ENCODE results near the gene PTPRD. TPM values are rescaled to one million over a fixed set of nuclear protein-coding genes. Genes with fewer than 3 reads are reported as not detected.
"Not testable (repeated sequence)": the region's sequence is repeated elsewhere in the genome, so short reads cannot be mapped to it uniquely, and the experiment has no call there.

The PTPRD gene
- total RNA-seq, 1 donor from 2014 or later = 75.7 TPM

DNA sequence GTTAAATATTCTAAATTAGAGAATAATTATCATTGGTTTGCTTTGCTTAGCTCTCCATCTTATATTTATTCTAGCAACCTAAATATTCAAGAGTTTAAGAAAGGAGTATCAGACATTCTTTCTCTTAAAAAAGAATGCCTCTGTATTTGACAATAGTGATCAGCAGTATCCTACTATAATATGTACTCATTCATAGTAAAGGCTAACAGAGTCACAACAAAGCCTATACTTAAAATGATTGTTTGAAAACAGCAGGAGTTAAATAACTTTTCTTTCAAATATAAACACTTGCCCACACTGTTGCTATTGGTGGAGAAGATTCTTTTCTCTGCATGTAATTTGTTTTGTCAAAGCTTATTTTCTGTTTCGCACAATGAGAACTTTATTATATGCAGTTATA is 178.4 kb downstream of the PTPRD start:
- H3K4me1 ChIP-seq (ENCODE audit: control insufficient read depth in 3 of 3, insufficient read depth in 3 of 3, low read length in 3 of 3) = no peaks in the 10 kb centered on the region
- no peak overlapping the region for H3K4me3 ChIP-seq (ENCODE audit: low read length in 3 of 3)
- no peaks in the 10 kb centered on the region for H3K27me3 ChIP-seq (ENCODE audit: control insufficient read depth in 3 of 3, insufficient read depth in 3 of 3, low read length in 3 of 3)
- H3K27ac ChIP-seq (ENCODE audit: low read depth, low read length) = no peak overlapping the region
- H3K9ac ChIP-seq (ENCODE audit: low read depth in 1 of 3, low read length in 3 of 3) = no peak overlapping the region
- no peaks in the 10 kb centered on the region for H3K9me3 ChIP-seq (ENCODE audit: control insufficient read depth in 3 of 3, low read length in 3 of 3)
- no peaks in the 10 kb centered on the region for H3K36me3 ChIP-seq (ENCODE audit: control insufficient read depth in 3 of 3, insufficient read depth in 3 of 3, low read length in 3 of 3)

DNA sequence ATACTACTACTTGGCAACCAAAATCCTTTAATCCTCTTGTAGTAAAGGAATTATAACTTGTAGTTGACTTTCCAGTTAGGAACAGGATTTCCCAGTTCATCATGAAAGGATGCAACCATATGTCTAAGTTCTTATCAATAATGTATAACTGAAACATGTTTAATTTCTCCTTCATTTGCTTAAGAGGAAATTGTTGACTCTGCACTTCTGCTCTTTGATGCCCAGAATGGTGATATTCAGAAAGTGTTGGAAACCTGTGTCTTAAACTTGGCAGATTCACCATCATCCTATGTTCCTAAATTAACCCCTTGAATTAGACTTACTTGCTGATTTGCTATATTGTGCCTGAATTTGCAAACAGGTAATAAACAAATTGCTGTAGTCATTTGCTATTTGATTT is 201.5 kb downstream of the PTPRD start:
- no peak overlapping the region for H3K9ac ChIP-seq (ENCODE audit: low read depth in 1 of 3, low read length in 3 of 3)
- no peak overlapping the region for H3K27ac ChIP-seq (ENCODE audit: low read depth, low read length)
- no peak overlapping the region for H3K4me3 ChIP-seq (ENCODE audit: low read length in 3 of 3)
- H3K4me1 ChIP-seq (ENCODE audit: control insufficient read depth in 3 of 3, insufficient read depth in 3 of 3, low read length in 3 of 3) = no peaks in the 10 kb centered on the region
- no peaks in the 10 kb centered on the region for H3K36me3 ChIP-seq (ENCODE audit: control insufficient read depth in 3 of 3, insufficient read depth in 3 of 3, low read length in 3 of 3)
- H3K27me3 ChIP-seq (ENCODE audit: control insufficient read depth in 3 of 3, insufficient read depth in 3 of 3, low read length in 3 of 3) = no peaks in the 10 kb centered on the region
- no peaks in the 10 kb centered on the region for H3K9me3 ChIP-seq (ENCODE audit: control insufficient read depth in 3 of 3, low read length in 3 of 3)

DNA sequence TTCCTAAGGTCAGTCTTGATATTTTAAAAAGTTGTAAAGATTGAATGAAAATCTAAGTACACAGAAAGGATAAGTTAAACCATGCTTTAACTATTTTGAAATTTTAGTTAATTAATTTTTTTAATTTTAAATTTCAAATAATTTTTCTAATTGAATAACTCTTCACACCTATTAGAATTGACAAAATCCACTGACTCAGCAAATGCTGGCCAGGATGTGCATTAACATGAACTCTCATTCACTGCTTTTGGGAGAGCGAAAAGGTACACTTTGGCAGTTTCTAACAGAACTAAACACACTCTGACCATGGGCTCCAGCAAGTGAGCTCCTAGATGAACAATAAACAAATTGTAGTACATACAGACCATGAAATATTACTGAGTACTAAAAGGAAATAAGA is 209.5 kb downstream of the PTPRD start:
- Histone ChIP-seq H3K9ac (ENCODE audit: low read depth in 1 of 3, low read length in 3 of 3) (no peak overlapping the region), H3K9me3 (ENCODE audit: control insufficient read depth in 3 of 3, low read length in 3 of 3) (no peaks in the 10 kb centered on the region), H3K4me3 (ENCODE audit: low read length in 3 of 3) (no peak overlapping the region), H3K27ac (ENCODE audit: low read depth, low read length) (no peak overlapping the region), H3K27me3 (ENCODE audit: control insufficient read depth in 3 of 3, insufficient read depth in 3 of 3, low read length in 3 of 3) (no peaks in the 10 kb centered on the region), H3K36me3 (ENCODE audit: control insufficient read depth in 3 of 3, insufficient read depth in 3 of 3, low read length in 3 of 3) (no peaks in the 10 kb centered on the region), H3K4me1 (ENCODE audit: control insufficient read depth in 3 of 3, insufficient read depth in 3 of 3, low read length in 3 of 3) (no peaks in the 10 kb centered on the region)

DNA sequence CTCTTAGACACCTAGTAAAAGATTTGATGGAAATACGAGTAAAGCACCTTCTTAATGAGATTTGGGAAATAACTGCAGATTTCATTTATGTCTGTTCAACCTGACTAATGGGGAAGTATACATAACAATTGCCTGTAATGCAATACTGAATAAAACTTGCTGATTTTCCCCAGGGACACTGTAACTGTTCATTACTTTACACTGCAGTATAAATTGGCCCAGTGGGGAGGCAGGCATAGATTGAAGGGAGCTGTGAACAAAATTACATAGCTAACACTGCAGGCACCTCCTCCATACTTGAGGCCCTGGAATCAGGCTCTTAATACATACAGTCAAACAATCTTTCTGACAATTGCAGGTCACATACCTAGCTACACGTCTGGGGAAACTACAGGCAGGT is 216.2 kb downstream of the PTPRD start:
- Histone ChIP-seq H3K27ac (ENCODE audit: low read depth, low read length) (no peak overlapping the region), H3K4me1 (ENCODE audit: control insufficient read depth in 3 of 3, insufficient read depth in 3 of 3, low read length in 3 of 3) (no peaks in the 10 kb centered on the region), H3K27me3 (ENCODE audit: control insufficient read depth in 3 of 3, insufficient read depth in 3 of 3, low read length in 3 of 3) (no peaks in the 10 kb centered on the region), H3K4me3 (ENCODE audit: low read length in 3 of 3) (no peak overlapping the region), H3K9ac (ENCODE audit: low read depth in 1 of 3, low read length in 3 of 3) (no peak overlapping the region), H3K36me3 (ENCODE audit: control insufficient read depth in 3 of 3, insufficient read depth in 3 of 3, low read length in 3 of 3) (no peaks in the 10 kb centered on the region), H3K9me3 (ENCODE audit: control insufficient read depth in 3 of 3, low read length in 3 of 3) (no peaks in the 10 kb centered on the region)

DNA sequence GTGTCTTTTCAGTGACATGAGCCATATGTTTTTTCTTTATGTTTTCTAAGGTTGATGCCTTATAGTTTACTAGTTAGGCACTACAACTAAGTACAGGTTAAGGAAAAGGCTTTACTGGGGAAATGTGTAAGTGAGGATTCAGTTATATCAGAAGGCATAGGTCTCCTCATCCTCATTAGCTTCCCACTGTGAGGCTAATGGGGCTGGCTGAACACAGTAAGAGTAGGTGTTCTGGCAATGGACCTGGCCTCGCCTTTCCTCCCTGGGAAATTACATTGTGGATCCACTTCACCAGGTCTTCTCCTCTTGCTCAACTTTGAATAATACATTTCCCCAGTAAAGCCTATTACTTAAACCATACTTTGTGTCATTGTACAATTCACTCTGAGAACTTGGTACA is 225.5 kb downstream of the PTPRD start:
- no peaks in the 10 kb centered on the region for H3K4me1 ChIP-seq (ENCODE audit: control insufficient read depth in 3 of 3, insufficient read depth in 3 of 3, low read length in 3 of 3)

DNA sequence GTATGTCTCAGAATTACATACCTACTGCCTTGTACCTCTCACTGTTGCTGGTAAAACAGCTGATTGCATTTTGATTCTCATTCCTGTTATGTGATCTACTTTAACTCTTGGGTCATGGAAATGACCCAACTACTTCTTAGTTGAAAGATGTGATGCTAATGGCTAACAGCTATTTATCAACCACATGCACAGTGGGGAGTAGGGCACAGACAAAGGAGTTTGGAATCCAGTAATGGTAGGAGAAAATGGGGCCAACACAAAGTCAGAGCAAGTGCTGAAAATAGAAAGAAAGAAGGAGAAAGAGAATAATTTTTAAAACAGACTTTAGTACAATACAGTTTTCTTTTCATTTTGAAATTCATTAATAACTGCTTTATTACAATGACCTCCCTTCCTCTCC is 241.0 kb downstream of the PTPRD start:
- no peak overlapping the region for H3K27ac ChIP-seq (ENCODE audit: low read depth, low read length)
- no peaks in the 10 kb centered on the region for H3K9me3 ChIP-seq (ENCODE audit: control insufficient read depth in 3 of 3, low read length in 3 of 3)
- H3K4me1 ChIP-seq (ENCODE audit: control insufficient read depth in 3 of 3, insufficient read depth in 3 of 3, low read length in 3 of 3) = no peaks in the 10 kb centered on the region
- no peaks in the 10 kb centered on the region for H3K36me3 ChIP-seq (ENCODE audit: control insufficient read depth in 3 of 3, insufficient read depth in 3 of 3, low read length in 3 of 3)
- H3K4me3 ChIP-seq (ENCODE audit: low read length in 3 of 3) = no peak overlapping the region
- H3K9ac ChIP-seq (ENCODE audit: low read depth in 1 of 3, low read length in 3 of 3) = no peak overlapping the region
- H3K27me3 ChIP-seq (ENCODE audit: control insufficient read depth in 3 of 3, insufficient read depth in 3 of 3, low read length in 3 of 3) = no peaks in the 10 kb centered on the region

More for the DNA sequence above, 225.5 kb downstream of the PTPRD start:
- Histone ChIP-seq H3K9me3 (ENCODE audit: control insufficient read depth in 3 of 3, low read length in 3 of 3) (no peaks in the 10 kb centered on the region), H3K27ac (ENCODE audit: low read depth, low read length) (no peak overlapping the region), H3K27me3 (ENCODE audit: control insufficient read depth in 3 of 3, insufficient read depth in 3 of 3, low read length in 3 of 3) (no peaks in the 10 kb centered on the region), H3K9ac (ENCODE audit: low read depth in 1 of 3, low read length in 3 of 3) (no peak overlapping the region), H3K4me3 (ENCODE audit: low read length in 3 of 3) (no peak overlapping the region), H3K36me3 (ENCODE audit: control insufficient read depth in 3 of 3, insufficient read depth in 3 of 3, low read length in 3 of 3) (no peaks in the 10 kb centered on the region)

DNA sequence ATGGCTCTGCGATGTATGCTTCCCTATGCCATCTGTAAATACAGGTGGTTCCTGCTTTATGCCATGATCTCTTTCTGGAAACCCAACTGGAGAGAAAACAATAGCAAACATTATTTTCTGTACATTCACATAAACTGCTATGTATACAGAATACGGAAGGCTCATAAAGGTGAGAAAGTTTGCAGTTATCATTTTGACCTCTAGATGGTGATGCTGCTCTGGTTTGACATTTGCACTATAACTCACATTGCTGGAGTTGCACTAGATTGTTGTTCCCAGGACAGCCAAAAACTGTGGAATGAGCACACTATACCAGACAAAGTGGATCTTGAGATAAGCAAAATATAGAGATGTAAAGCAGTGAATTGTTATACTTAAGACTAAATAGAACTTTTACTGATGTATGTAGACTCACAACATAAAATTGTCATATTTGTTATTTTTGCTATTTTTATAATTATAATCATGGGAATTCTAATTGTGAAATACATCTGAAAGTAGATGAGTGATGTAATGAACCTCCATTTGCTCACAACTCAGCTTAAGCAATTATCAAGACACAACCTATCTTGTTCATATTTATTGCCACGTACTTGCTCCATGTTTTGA is 246.5 kb downstream of the PTPRD start:
- H3K36me3 ChIP-seq (ENCODE audit: control insufficient read depth in 3 of 3, insufficient read depth in 3 of 3, low read length in 3 of 3) = no peaks in the 10 kb centered on the region
- H3K4me1 ChIP-seq (ENCODE audit: control insufficient read depth in 3 of 3, insufficient read depth in 3 of 3, low read length in 3 of 3) = no peaks in the 10 kb centered on the region
- H3K9ac ChIP-seq (ENCODE audit: low read depth in 1 of 3, low read length in 3 of 3) = no peak overlapping the region
- H3K4me3 ChIP-seq (ENCODE audit: low read length in 3 of 3) = no peak overlapping the region
- H3K9me3 ChIP-seq (ENCODE audit: control insufficient read depth in 3 of 3, low read length in 3 of 3) = no peaks in the 10 kb centered on the region
- no peak overlapping the region for H3K27ac ChIP-seq (ENCODE audit: low read depth, low read length)
- H3K27me3 ChIP-seq (ENCODE audit: control insufficient read depth in 3 of 3, insufficient read depth in 3 of 3, low read length in 3 of 3) = no peaks in the 10 kb centered on the region

DNA sequence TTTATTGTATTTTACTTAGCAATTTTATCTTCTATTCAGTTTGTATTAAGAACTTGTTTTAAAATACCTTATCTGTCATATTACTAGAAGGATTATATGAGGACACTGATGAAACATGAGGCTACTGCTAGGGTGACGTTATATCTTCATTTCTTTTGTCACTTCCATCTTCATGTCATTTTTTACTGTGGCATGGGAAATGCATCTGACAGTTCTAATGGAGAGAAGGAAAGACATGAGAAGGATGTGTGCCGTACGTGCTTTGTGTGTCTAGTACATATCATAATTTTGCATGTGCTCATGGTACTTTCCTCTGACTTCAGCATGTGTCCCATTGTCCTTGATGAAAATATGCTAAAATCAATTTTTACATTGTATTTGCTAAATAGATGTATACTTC is 258.2 kb downstream of the PTPRD start:
- Histone ChIP-seq H3K9me3 (ENCODE audit: control insufficient read depth in 3 of 3, low read length in 3 of 3) (no peaks in the 10 kb centered on the region), H3K4me3 (ENCODE audit: low read length in 3 of 3) (no peak overlapping the region), H3K27ac (ENCODE audit: low read depth, low read length) (no peak overlapping the region), H3K36me3 (ENCODE audit: control insufficient read depth in 3 of 3, insufficient read depth in 3 of 3, low read length in 3 of 3) (no peaks in the 10 kb centered on the region), H3K4me1 (ENCODE audit: control insufficient read depth in 3 of 3, insufficient read depth in 3 of 3, low read length in 3 of 3) (no peaks in the 10 kb centered on the region), H3K27me3 (ENCODE audit: control insufficient read depth in 3 of 3, insufficient read depth in 3 of 3, low read length in 3 of 3) (no peaks in the 10 kb centered on the region), H3K9ac (ENCODE audit: low read depth in 1 of 3, low read length in 3 of 3) (no peak overlapping the region)

DNA sequence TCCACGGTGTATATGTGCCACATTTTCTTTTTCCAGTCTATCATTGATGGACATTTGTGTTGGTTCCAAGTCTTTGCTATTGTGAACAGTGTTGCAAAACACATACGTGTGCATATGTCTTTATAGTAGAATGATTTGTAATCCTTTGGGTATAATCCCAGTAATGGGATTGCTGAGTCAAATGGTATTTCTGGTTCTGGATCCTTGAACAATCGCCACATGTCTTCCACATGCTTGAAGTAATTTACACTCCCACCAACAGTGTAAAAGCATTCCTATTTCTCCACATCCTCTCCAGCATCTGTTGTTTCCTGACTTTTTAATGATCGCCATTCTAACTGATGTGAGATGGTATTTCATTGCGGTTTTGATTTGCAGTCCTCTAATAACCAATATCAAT is 267.2 kb downstream of the PTPRD start:
- H3K4me3 ChIP-seq (ENCODE audit: low read length in 3 of 3); H3K9ac ChIP-seq (ENCODE audit: low read depth in 1 of 3, low read length in 3 of 3); H3K27me3 ChIP-seq (ENCODE audit: control insufficient read depth in 3 of 3, insufficient read depth in 3 of 3, low read length in 3 of 3); H3K4me1 ChIP-seq (ENCODE audit: control insufficient read depth in 3 of 3, insufficient read depth in 3 of 3, low read length in 3 of 3); H3K36me3 ChIP-seq (ENCODE audit: control insufficient read depth in 3 of 3, insufficient read depth in 3 of 3, low read length in 3 of 3); H3K27ac ChIP-seq (ENCODE audit: low read depth, low read length); H3K9me3 ChIP-seq (ENCODE audit: control insufficient read depth in 3 of 3, low read length in 3 of 3): not testable (repeated sequence)

DNA sequence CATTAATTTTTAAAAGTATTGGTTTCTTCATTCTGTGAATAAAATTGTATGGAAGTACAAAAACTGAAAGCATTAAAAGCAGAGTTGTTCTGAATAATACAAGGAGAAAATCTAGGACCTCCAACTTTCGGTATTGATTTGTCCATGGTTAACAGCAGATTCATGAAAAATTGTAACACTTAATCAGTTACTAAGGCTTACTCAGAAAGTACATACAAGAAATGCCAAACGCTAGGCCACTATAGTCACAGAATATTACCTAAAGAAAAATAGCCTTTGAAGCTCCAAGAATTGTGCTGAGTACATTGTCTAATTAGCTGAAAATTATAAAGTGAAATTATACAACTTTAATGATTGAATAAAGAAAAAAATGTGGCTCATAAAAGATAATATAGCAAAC is 271.7 kb downstream of the PTPRD start:
- H3K27ac ChIP-seq (ENCODE audit: low read depth, low read length) = no peak overlapping the region
- no peak overlapping the region for H3K4me3 ChIP-seq (ENCODE audit: low read length in 3 of 3)
- H3K9me3 ChIP-seq (ENCODE audit: control insufficient read depth in 3 of 3, low read length in 3 of 3) = no peaks in the 10 kb centered on the region
- H3K36me3 ChIP-seq (ENCODE audit: control insufficient read depth in 3 of 3, insufficient read depth in 3 of 3, low read length in 3 of 3) = no peaks in the 10 kb centered on the region
- no peaks in the 10 kb centered on the region for H3K4me1 ChIP-seq (ENCODE audit: control insufficient read depth in 3 of 3, insufficient read depth in 3 of 3, low read length in 3 of 3)
- no peaks in the 10 kb centered on the region for H3K27me3 ChIP-seq (ENCODE audit: control insufficient read depth in 3 of 3, insufficient read depth in 3 of 3, low read length in 3 of 3)
- no peak overlapping the region for H3K9ac ChIP-seq (ENCODE audit: low read depth in 1 of 3, low read length in 3 of 3)

DNA sequence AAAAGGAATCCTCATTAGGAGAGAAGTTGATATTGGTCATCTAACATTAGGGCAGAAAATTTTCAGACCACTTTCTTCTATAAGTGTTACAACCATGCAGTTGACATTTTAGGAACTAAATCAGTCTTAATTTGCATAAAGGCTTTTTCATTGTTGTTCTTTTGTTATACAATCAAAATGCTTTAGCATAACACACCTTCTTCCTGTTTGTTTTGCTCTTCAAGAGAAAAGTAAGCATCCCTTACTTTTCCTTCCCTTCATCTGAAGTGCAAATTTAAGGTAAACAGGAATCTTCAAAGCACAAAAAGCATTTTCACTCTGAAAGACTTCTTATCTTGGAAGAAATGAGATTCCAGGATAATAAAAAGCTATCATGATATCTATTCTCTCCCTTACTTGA is 273.6 kb downstream of the PTPRD start:
- no peaks in the 10 kb centered on the region for H3K9me3 ChIP-seq (ENCODE audit: control insufficient read depth in 3 of 3, low read length in 3 of 3)
- H3K4me3 ChIP-seq (ENCODE audit: low read length in 3 of 3) = no peak overlapping the region
- no peaks in the 10 kb centered on the region for H3K4me1 ChIP-seq (ENCODE audit: control insufficient read depth in 3 of 3, insufficient read depth in 3 of 3, low read length in 3 of 3)
- no peak overlapping the region for H3K27ac ChIP-seq (ENCODE audit: low read depth, low read length)
- H3K36me3 ChIP-seq (ENCODE audit: control insufficient read depth in 3 of 3, insufficient read depth in 3 of 3, low read length in 3 of 3) = no peaks in the 10 kb centered on the region
- no peaks in the 10 kb centered on the region for H3K27me3 ChIP-seq (ENCODE audit: control insufficient read depth in 3 of 3, insufficient read depth in 3 of 3, low read length in 3 of 3)
- no peak overlapping the region for H3K9ac ChIP-seq (ENCODE audit: low read depth in 1 of 3, low read length in 3 of 3)
